Suprapubic skin (tissue), 4 donors: ENCODE data around the gene ANKRD28. TPM values are rescaled to one million over a fixed set of nuclear protein-coding genes. Genes with fewer than 3 reads are reported as not detected.
"Not testable (repeated sequence)": the region's sequence is repeated elsewhere in the genome, so short reads cannot be mapped to it uniquely, and the experiment has no call there.

Experiments used
- DNase-seq, 2 donors: peaks; one replicate each; pipeline ENCODE4 v3.0.0-alpha.2; 2019; ENCODE audit warnings: low spot score in 2 of 2
- H3K27ac ChIP-seq: fragments of 200-600 bp; sonication (generic); one replicate; pipeline ENCODE4 v1.5.1; 2019
- H3K27me3 ChIP-seq: fragments of 200-600 bp; sonication (generic); one replicate; pipeline ENCODE4 v1.5.1; 2019
- H3K36me3 ChIP-seq: fragments of 200-600 bp; sonication (generic); one replicate; pipeline ENCODE4 v1.5.1; 2019
- H3K4me1 ChIP-seq: fragments of 200-600 bp; sonication (generic); one replicate; pipeline ENCODE4 v1.5.1; 2019
- H3K4me3 ChIP-seq: fragments of 200-600 bp; sonication (generic); one replicate; pipeline ENCODE4 v1.5.1; 2019; ENCODE audit warnings: mild to moderate bottlenecking
- H3K9me3 ChIP-seq: fragments of 200-600 bp; sonication (generic); one replicate; pipeline ENCODE4 v1.5.1; 2019
- CTCF ChIP-seq, 2 donors: fragments of 200-600 bp in 1 of 2; fragments of 450-650 bp in 1 of 2; sonication (generic) in 1 of 2; IDR thresholded peaks; one replicate each; pipeline ENCODE4 v1.5.1; 2016 to 2019; ENCODE audit warnings: antibody characterized with exemption in 2 of 2, mild to moderate bottlenecking in 1 of 2, moderate library complexity in 1 of 2
- EP300 ChIP-seq: sonication (generic); formaldehyde crosslinking; IDR thresholded peaks from one replicate; pipeline ENCODE4 v1.6.1; 2017; ENCODE audit warnings: antibody characterized with exemption
- POLR2A ChIP-seq, 2 donors: fragments of 450-650 bp; IDR thresholded peaks; one replicate each; pipeline ENCODE4 v1.6.1; 2017; ENCODE audit warnings: antibody characterized with exemption in 2 of 2, mild to moderate bottlenecking in 2 of 2, moderate library complexity in 2 of 2
- POLR2AphosphoS5 ChIP-seq, 3 donors: sonication (generic); formaldehyde crosslinking; IDR thresholded peaks; one replicate each; pipeline ENCODE4 v1.6.1; 2017; ENCODE audit warnings: antibody characterized with exemption in 3 of 3
- WGBS: methylation state at CpG from one replicate; pipeline ENCODE4 v1.1.5; 2018; 5-methylcytosine and 5-hydroxymethylcytosine counted together
- total RNA-seq, 4 donors: library from RNA; depleted of rRNA; stranded (reverse); fragments of >200 nt; gene quantifications; one replicate each; pipeline ENCODE4 v1.1.0, GENCODE V29; 2016

Gene ANKRD28
- total RNA-seq, 4 donors from 2014 or later: 24.4 to 62.3 (median 48.3) TPM

GRCh38 chr3:15753056-15753710 is 44.6 kb downstream of the ANKRD28 start:
- H3K4me3 ChIP-seq: no peak overlapping the region
- peaks cover 24% of the 10 kb centered on the region for H3K36me3 ChIP-seq
- 68% methylated on average over 5 of the region's 5 CpGs for WGBS
- no peak overlapping the region for H3K27ac ChIP-seq
- DNase-seq: no peak
- no peaks in the 10 kb centered on the region for H3K27me3 ChIP-seq
- H3K4me1 ChIP-seq: peaks cover 3% of the 10 kb centered on the region
- TF ChIP-seq POLR2AphosphoS5 (IDR thresholded peaks at IDR 0.05): no peak
- no peak for TF ChIP-seq POLR2A (IDR thresholded peaks at IDR 0.05)
- TF ChIP-seq CTCF (IDR thresholded peaks at IDR 0.05): no peak
- TF ChIP-seq EP300: no peak
- no peaks in the 10 kb centered on the region for H3K9me3 ChIP-seq

GRCh38 chr3:15750879-15751278 is 46.9 kb downstream of the ANKRD28 start:
- DNase-seq: no peak
- H3K27me3 ChIP-seq: no peaks in the 10 kb centered on the region
- peaks cover 29% of the 10 kb centered on the region for H3K36me3 ChIP-seq
- TF ChIP-seq POLR2AphosphoS5 (IDR thresholded peaks at IDR 0.05): no peak
- no peak for TF ChIP-seq POLR2A (IDR thresholded peaks at IDR 0.05)
- no peak for TF ChIP-seq EP300
- no peak for TF ChIP-seq CTCF (IDR thresholded peaks at IDR 0.05)
- H3K9me3 ChIP-seq: no peaks in the 10 kb centered on the region
- H3K4me3 ChIP-seq: no peak overlapping the region
- no peak overlapping the region for H3K27ac ChIP-seq
- 96% methylated on average over 2 of the region's 2 CpGs for WGBS
- peaks cover 3% of the 10 kb centered on the region for H3K4me1 ChIP-seq

GRCh38 chr3:15750143-15750542 is 47.6 kb downstream of the ANKRD28 start:
- Histone ChIP-seq H3K4me1 (peaks cover 3% of the 10 kb centered on the region), H3K27ac (no peak overlapping the region), H3K36me3 (peaks cover 29% of the 10 kb centered on the region), H3K27me3 (no peaks in the 10 kb centered on the region), H3K4me3 (no peak overlapping the region), H3K9me3 (no peaks in the 10 kb centered on the region)
- no peak for DNase-seq
- WGBS: 92% methylated on average over 3 of the region's 3 CpGs
- no peak for TF ChIP-seq POLR2A (IDR thresholded peaks at IDR 0.05)
- TF ChIP-seq EP300: no peak
- no peak for TF ChIP-seq CTCF (IDR thresholded peaks at IDR 0.05)
- no peak for TF ChIP-seq POLR2AphosphoS5 (IDR thresholded peaks at IDR 0.05)

DNA sequence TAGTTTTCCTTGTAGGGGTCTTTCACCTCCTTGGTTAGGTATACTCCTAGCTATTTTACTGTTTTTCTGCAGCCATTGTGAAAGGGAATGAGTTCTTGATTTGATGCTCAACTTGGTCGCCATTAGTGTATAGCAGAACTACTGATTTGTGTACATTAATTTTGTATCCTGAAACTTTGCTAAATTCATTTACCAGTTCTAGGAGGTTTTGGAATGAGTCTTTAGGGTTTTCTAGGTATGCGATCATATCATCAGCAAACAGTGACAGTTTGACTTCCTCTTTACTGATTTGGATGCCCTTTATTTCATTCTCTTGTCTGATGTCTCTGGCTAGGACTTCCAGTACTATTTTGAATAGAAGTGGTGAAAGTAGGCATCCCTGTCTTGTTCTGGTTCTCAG is 51.9 kb downstream of the ANKRD28 start:
- H3K27me3 ChIP-seq, H3K4me1 ChIP-seq, DNase-seq, H3K4me3 ChIP-seq, H3K27ac ChIP-seq, H3K9me3 ChIP-seq: not testable (repeated sequence)
- 94% methylated on average over 2 of the region's 2 CpGs for WGBS
- H3K36me3 ChIP-seq: peaks cover 19% of the 10 kb centered on the region

GRCh38 chr3:15744176-15744575 is 53.6 kb downstream of the ANKRD28 start:
- Histone ChIP-seq H3K27ac (no peak overlapping the region), H3K36me3 (peaks cover 14% of the 10 kb centered on the region), H3K9me3 (peaks cover 4% of the 10 kb centered on the region), H3K4me1 (no peaks in the 10 kb centered on the region), H3K4me3 (no peak overlapping the region), H3K27me3 (no peaks in the 10 kb centered on the region)
- DNase-seq: no peak
- TF ChIP-seq POLR2AphosphoS5 (IDR thresholded peaks at IDR 0.05) (no peak), EP300 (no peak), POLR2A (IDR thresholded peaks at IDR 0.05) (no peak), CTCF (IDR thresholded peaks at IDR 0.05) (no peak)
- WGBS: 94% methylated on average over 6 of the region's 6 CpGs

DNA sequence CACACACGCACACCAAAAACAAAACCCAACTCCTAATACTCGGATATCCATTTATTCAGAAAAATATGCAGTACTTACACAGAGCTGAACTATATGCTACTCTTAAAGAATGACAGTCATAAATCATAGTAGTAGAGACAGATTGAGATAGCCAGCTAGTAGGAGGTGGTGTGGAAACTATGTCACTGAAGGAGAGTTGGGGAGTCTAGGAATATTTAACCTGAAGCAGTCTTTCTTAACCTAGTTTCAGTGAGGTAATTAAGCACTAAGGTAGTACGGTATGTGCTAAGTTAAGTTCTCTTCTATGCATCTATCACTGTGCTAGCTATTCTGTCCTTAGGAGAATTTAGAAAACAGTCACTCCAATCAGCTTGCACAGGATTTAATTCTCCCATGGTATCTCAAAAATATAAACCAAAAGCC is 54.2 kb downstream of the ANKRD28 start:
- peaks cover 14% of the 10 kb centered on the region for H3K36me3 ChIP-seq
- no peak overlapping the region for H3K4me3 ChIP-seq
- DNase-seq: no peak
- WGBS: 96% methylated on average over 3 of the region's 3 CpGs
- H3K27me3 ChIP-seq: no peaks in the 10 kb centered on the region
- peaks cover 9% of the 10 kb centered on the region for H3K9me3 ChIP-seq
- TF ChIP-seq EP300 (no peak), POLR2A (IDR thresholded peaks at IDR 0.05) (no peak), CTCF (IDR thresholded peaks at IDR 0.05) (no peak), POLR2AphosphoS5 (IDR thresholded peaks at IDR 0.05) (no peak)
- no peaks in the 10 kb centered on the region for H3K4me1 ChIP-seq
- H3K27ac ChIP-seq: no peak overlapping the region

- WGBS: no CpG with 5 or more reads among the region's 26 CpGs
- H3K36me3 ChIP-seq: not testable (repeated sequence)
Measured at GRCh38 chr3:15742236-15742635, 55.5 kb downstream of the ANKRD28 start.

GRCh38 chr3:15738616-15739005 is 59.2 kb downstream of the ANKRD28 start:
- peaks cover 29% of the 10 kb centered on the region for H3K36me3 ChIP-seq
- not testable (repeated sequence) for H3K27ac ChIP-seq, H3K4me3 ChIP-seq, H3K4me1 ChIP-seq, DNase-seq, H3K27me3 ChIP-seq
- 94% methylated on average over 10 of the region's 11 CpGs for WGBS
- H3K9me3 ChIP-seq: peaks cover 11% of the 10 kb centered on the region

More at GRCh38 chr3:15742236-15742635, 55.5 kb downstream of the ANKRD28 start:
- not testable (repeated sequence) for H3K4me1 ChIP-seq, H3K27me3 ChIP-seq, DNase-seq, H3K27ac ChIP-seq, H3K4me3 ChIP-seq
- H3K9me3 ChIP-seq: peaks cover 11% of the 10 kb centered on the region
